ENCODE measurements around the gene TICRR. TPM values are rescaled to one million over a fixed set of nuclear protein-coding genes. Genes with fewer than 3 reads are reported as not detected.
A peak's percentile ranks its signal among the peaks of the same experiment; 100 is the strongest.

The TICRR gene
- total and polyA plus RNA-seq, 5 donors = 0.06 to 0.23 (median 0.13) TPM; not detected in 1

DNA sequence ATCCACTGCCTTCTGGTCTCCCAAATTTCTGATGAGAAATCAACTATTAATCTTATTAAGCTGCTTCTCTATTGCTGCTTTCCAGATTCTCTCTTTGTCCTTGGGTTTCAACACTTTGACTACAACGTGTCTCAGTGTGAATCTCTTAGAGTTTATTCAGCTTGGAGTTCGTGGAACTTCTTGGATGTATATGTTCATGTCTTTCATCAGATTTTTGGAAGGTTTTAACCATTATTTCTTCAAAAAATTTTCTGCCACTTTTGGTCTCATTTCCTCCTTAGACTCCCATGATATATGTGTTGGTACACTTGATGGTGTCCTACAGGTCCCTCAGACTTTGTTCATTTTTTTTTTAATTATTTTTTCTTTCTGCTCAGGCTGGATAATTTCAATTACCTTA, 36.0 kb downstream of the TICRR start:
- Histone ChIP-seq H3K27me3 (ENCODE audit: control insufficient read depth, insufficient read depth) (no peaks in the 10 kb centered on the region), H3K27ac (ENCODE audit: low read length) (no peak overlapping the region), H3K4me1 (ENCODE audit: control insufficient read depth, insufficient read depth, low read length) (no peaks in the 10 kb centered on the region), H3K9me3 (ENCODE audit: control insufficient read depth, low read length) (no peaks in the 10 kb centered on the region), H3K4me3 (ENCODE audit: low read length) (no peak overlapping the region)
- 97% methylated on average over 2 of the region's 2 CpGs for WGBS
- intact Hi-C loops (cut with DNase I) = no loop called here
- no peak for ATAC-seq
- no peak for DNase-seq

- no peak for ATAC-seq
- DNase-seq = no peak
- WGBS = 80% methylated on average over 2 of the region's 2 CpGs
These were observed 37.8 kb downstream of the TICRR start for GRCh38 chr15:89613031-89613430.

GRCh38 chr15:89614164-89614563, 38.9 kb downstream of the TICRR start:
- ATAC-seq = no peak
- WGBS = 94% methylated on average over 1 of the region's 1 CpG
- Histone ChIP-seq H3K4me1 (ENCODE audit: control insufficient read depth, insufficient read depth, low read length) (no peaks in the 10 kb centered on the region), H3K4me3 (ENCODE audit: low read length) (no peak overlapping the region), H3K9me3 (ENCODE audit: control insufficient read depth, low read length) (no peaks in the 10 kb centered on the region), H3K27me3 (ENCODE audit: control insufficient read depth, insufficient read depth) (no peaks in the 10 kb centered on the region), H3K27ac (ENCODE audit: low read length) (no peak overlapping the region)
- no peak for DNase-seq
- intact Hi-C loops (cut with DNase I) = no loop called here

More at GRCh38 chr15:89613031-89613430, 37.8 kb downstream of the TICRR start:
- Histone ChIP-seq H3K4me3 (ENCODE audit: low read length) (no peak overlapping the region), H3K4me1 (ENCODE audit: control insufficient read depth, insufficient read depth, low read length) (no peaks in the 10 kb centered on the region), H3K27me3 (ENCODE audit: control insufficient read depth, insufficient read depth) (no peaks in the 10 kb centered on the region), H3K9me3 (ENCODE audit: control insufficient read depth, low read length) (no peaks in the 10 kb centered on the region), H3K27ac (ENCODE audit: low read length) (no peak overlapping the region)
- intact Hi-C loops (cut with DNase I) = no loop called here

GRCh38 chr15:89615135-89615534, 39.9 kb downstream of the TICRR start:
- no peaks in the 10 kb centered on the region for H3K9me3 ChIP-seq (ENCODE audit: control insufficient read depth, low read length)
- intact Hi-C loops (cut with DNase I) = no loop called here
- no peak overlapping the region for H3K4me3 ChIP-seq (ENCODE audit: low read length)
- WGBS = 95% methylated on average over 1 of the region's 1 CpG
- H3K27me3 ChIP-seq (ENCODE audit: control insufficient read depth, insufficient read depth) = no peaks in the 10 kb centered on the region
- ATAC-seq (no peak), DNase-seq (no peak)
- H3K4me1 ChIP-seq (ENCODE audit: control insufficient read depth, insufficient read depth, low read length) = no peaks in the 10 kb centered on the region
- no peak overlapping the region for H3K27ac ChIP-seq (ENCODE audit: low read length)

- Histone ChIP-seq H3K27ac (ENCODE audit: low read length) (no peak overlapping the region), H3K9me3 (ENCODE audit: control insufficient read depth, low read length) (no peaks in the 10 kb centered on the region), H3K4me1 (ENCODE audit: control insufficient read depth, insufficient read depth, low read length) (no peaks in the 10 kb centered on the region), H3K27me3 (ENCODE audit: control insufficient read depth, insufficient read depth) (no peaks in the 10 kb centered on the region), H3K4me3 (ENCODE audit: low read length) (no peak overlapping the region)
- ATAC-seq (no peak), DNase-seq (no peak)
- intact Hi-C loops (cut with DNase I) = no loop called here
- WGBS = 97% methylated on average over 4 of the region's 4 CpGs
These were observed 41.0 kb downstream of the TICRR start for GRCh38 chr15:89616228-89616627.

DNA sequence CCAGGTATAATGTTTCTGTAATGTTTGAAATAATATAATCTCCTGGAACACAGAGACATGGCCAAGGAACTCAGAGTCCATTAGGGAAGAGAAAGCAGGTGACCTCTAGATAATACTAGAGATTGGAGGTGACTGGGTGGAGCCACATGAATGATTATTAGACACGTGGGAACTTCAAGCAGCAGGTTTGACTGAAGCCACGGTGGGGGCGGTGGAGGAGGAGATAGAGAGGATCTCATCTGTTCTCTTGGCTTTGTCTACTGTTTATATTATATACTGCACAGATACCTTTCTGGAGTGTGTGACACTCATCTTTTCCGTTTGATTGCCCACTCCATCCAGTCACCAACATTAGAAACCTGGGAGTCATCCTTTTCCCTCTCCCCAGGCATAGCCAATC, 46.3 kb downstream of the TICRR start:
- Histone ChIP-seq H3K27me3 (ENCODE audit: control insufficient read depth, insufficient read depth) (no peaks in the 10 kb centered on the region), H3K27ac (ENCODE audit: low read length) (no peak overlapping the region), H3K4me3 (ENCODE audit: low read length) (no peak overlapping the region), H3K4me1 (ENCODE audit: control insufficient read depth, insufficient read depth, low read length) (no peaks in the 10 kb centered on the region), H3K9me3 (ENCODE audit: control insufficient read depth, low read length) (no peaks in the 10 kb centered on the region)
- intact Hi-C loops (cut with DNase I) = no loop called here
- no peak for ATAC-seq
- WGBS = 72% methylated on average over 4 of the region's 4 CpGs
- no peak for DNase-seq

GRCh38 chr15:89623165-89623564, 47.9 kb downstream of the TICRR start:
- Histone ChIP-seq H3K27ac (ENCODE audit: low read length) (no peak overlapping the region), H3K27me3 (ENCODE audit: control insufficient read depth, insufficient read depth) (no peaks in the 10 kb centered on the region), H3K4me3 (ENCODE audit: low read length) (no peak overlapping the region), H3K9me3 (ENCODE audit: control insufficient read depth, low read length) (no peaks in the 10 kb centered on the region), H3K4me1 (ENCODE audit: control insufficient read depth, insufficient read depth, low read length) (no peaks in the 10 kb centered on the region)
- DNase-seq (no peak), ATAC-seq (no peak)
- intact Hi-C loops (cut with DNase I) = no loop called here
- WGBS = 67% methylated on average over 1 of the region's 1 CpG

- 90% methylated on average over 9 of the region's 9 CpGs for WGBS
- H3K4me3 ChIP-seq (ENCODE audit: low read length) = no peak overlapping the region
- H3K9me3 ChIP-seq (ENCODE audit: control insufficient read depth, low read length) = no peaks in the 10 kb centered on the region
- intact Hi-C loops (cut with DNase I) = no loop called here
- H3K27me3 ChIP-seq (ENCODE audit: control insufficient read depth, insufficient read depth) = no peaks in the 10 kb centered on the region
- H3K27ac ChIP-seq (ENCODE audit: low read length) = no peak overlapping the region
- H3K4me1 ChIP-seq (ENCODE audit: control insufficient read depth, insufficient read depth, low read length) = no peaks in the 10 kb centered on the region
- no peak for ATAC-seq
- DNase-seq = no peak
These were observed 50.4 kb downstream of the TICRR start for GRCh38 chr15:89625716-89626115.

DNA sequence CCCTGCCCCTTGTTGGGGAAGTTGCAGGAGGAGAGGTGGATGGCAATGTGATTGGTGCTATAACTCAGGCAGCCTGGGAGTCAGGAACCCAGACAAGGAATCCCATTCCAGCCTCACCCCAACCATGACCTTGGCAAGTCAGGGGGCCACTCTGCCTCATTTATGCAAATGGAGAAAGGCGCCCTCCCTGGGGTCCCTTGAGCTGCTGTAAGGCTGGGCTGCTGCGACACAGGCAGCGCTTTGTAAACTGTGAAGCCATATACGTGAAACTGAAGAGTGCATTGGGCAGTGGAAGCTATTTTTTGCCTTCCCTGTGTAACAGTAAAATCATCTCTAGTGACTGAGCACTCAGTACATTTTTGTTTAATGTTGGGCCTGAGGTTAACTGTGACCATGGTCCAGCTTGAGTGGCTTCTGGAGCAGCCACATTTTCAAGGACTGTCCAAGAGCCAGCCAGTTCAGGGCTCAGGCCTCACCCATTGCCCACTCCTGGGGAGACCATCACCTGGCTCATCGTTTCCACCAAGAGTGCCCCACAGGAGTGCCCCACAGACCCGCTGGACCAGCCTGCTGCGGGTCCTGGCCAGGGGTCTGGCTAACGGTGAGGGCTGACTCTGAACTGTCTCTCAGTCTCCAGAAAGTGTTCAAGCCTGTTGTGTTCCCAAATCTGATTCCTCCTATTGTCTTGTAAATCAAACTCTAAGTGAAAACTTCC, 52.1 kb downstream of the TICRR start:
- 94% methylated on average over 8 of the region's 8 CpGs for WGBS

DNA sequence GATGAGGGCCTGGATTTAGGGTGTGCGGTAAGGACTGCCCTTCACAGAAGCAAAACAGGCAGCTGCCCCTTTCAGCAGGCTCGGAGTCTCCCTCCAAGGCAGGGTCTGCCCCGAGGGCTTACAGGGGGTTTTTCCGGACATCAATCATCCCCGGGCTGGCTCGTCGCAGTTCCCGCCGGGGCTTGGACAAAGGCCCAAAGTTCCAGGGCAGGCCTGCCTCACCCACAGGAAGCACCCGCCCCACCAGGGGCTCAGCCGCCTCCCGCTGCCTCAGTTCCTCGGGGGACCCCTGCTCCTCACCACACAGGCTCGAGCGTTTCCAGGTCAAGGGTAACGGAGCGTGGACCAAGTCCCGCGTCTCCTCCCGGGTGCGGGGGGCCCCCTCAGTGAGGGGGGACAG, 53.0 kb downstream of the TICRR start:
- intact Hi-C loops (cut with DNase I) = no loop called here
- H3K27ac ChIP-seq (ENCODE audit: low read length) = no peak overlapping the region
- DNase-seq = peak in 1 of 3 donors; percentile 44
- H3K4me3 ChIP-seq (ENCODE audit: low read length) = no peak overlapping the region
- ATAC-seq = no peak
- H3K27me3 ChIP-seq (ENCODE audit: control insufficient read depth, insufficient read depth) = no peaks in the 10 kb centered on the region
- no peaks in the 10 kb centered on the region for H3K9me3 ChIP-seq (ENCODE audit: control insufficient read depth, low read length)
- WGBS = 87% methylated on average over 21 of the region's 21 CpGs
- H3K4me1 ChIP-seq (ENCODE audit: control insufficient read depth, insufficient read depth, low read length) = no peaks in the 10 kb centered on the region

More for the DNA sequence above, 52.1 kb downstream of the TICRR start:
- Histone ChIP-seq H3K4me3 (ENCODE audit: low read length) (no peak overlapping the region), H3K9me3 (ENCODE audit: control insufficient read depth, low read length) (no peaks in the 10 kb centered on the region), H3K27me3 (ENCODE audit: control insufficient read depth, insufficient read depth) (no peaks in the 10 kb centered on the region), H3K27ac (ENCODE audit: low read length) (no peak overlapping the region), H3K4me1 (ENCODE audit: control insufficient read depth, insufficient read depth, low read length) (no peaks in the 10 kb centered on the region)
- ATAC-seq = no peak
- intact Hi-C loops (cut with DNase I) = no loop called here
- DNase-seq = no peak

GRCh38 chr15:89628806-89629715, 53.8 kb downstream of the TICRR start:
- intact Hi-C loops (cut with DNase I) = no loop called here
- Histone ChIP-seq H3K27me3 (ENCODE audit: control insufficient read depth, insufficient read depth) (no peaks in the 10 kb centered on the region), H3K27ac (ENCODE audit: low read length) (no peak overlapping the region), H3K4me1 (ENCODE audit: control insufficient read depth, insufficient read depth, low read length) (no peaks in the 10 kb centered on the region), H3K4me3 (ENCODE audit: low read length) (no peak overlapping the region), H3K9me3 (ENCODE audit: control insufficient read depth, low read length) (no peaks in the 10 kb centered on the region)
- DNase-seq (no peak), ATAC-seq (no peak)
- WGBS = 90% methylated on average over 30 of the region's 30 CpGs
